B cell (primary cell): ENCODE data around the gene EPB41L4B. TPM values are rescaled to one million over a fixed set of nuclear protein-coding genes. Genes with fewer than 3 reads are reported as not detected.

ENCODE experiments used
- ATAC-seq: fragments of 200-7000 bp; cut with Tn5 transposase; one replicate; pipeline ENCODE4 v1.10.0; 2021; ENCODE audit warnings: low read depth, mild to moderate bottlenecking, moderate number of reproducible peaks, moderate library complexity
- CTCF ChIA-PET: fragments of 350-600 bp; sonication (Branson Sonifier 250); formaldehyde crosslinking; loops from one replicate; lab custom pipeline; 2021; ENCODE audit warnings: antibody characterized with exemption, inconsistent platforms; lab: Charles Lee
- POLR2A ChIA-PET: fragments of 350-600 bp; sonication (Branson Sonifier 250); formaldehyde crosslinking; loops from one replicate; lab custom pipeline; 2021; ENCODE audit warnings: antibody characterized with exemption; lab: Charles Lee
- DNase-seq: peaks from one replicate; pipeline ENCODE4 v3.0.0; 2013
- H2AFZ ChIP-seq: 2 replicates; pipeline ENCODE4 v1.6.1; 2012; ENCODE audit warnings: mild to moderate bottlenecking, low read depth, low read length; ENCODE audit not compliant: insufficient read depth, poor library complexity, severe bottlenecking
- H3K27ac ChIP-seq, 2 donors: 1 replicate in 1 of 2; 2 replicates in 1 of 2; pipeline ENCODE4 v1.5.1; 2012 to 2013; ENCODE audit warnings: low read length in 2 of 2, mild to moderate bottlenecking in 2 of 2, moderate library complexity in 1 of 2
- H3K27me3 ChIP-seq, 4 experiments: fragments of 200-600 bp in 1 of 4; sonication (generic) in 1 of 4; replicated peaks in 1 of 4; 1 replicate in 2 of 4; 2 replicates in 2 of 4; pipeline versions ENCODE4 v1.6.1 to v1.7.0; 2013 to 2016; ENCODE audit warnings: low read length in 3 of 4, mild to moderate bottlenecking in 2 of 4, mixed read lengths in 1 of 4, moderate library complexity in 1 of 4; ENCODE audit not compliant: insufficient read depth in 4 of 4, control insufficient read depth in 3 of 4; ENCODE audit errors: control extremely low read depth in 1 of 4
- H3K36me3 ChIP-seq, 2 experiments: replicated peaks in 1 of 2; 1 replicate in 1 of 2; 2 replicates in 1 of 2; pipeline versions ENCODE4 v1.6.1 to v1.7.1; 2013; ENCODE audit warnings: low read length in 1 of 2; ENCODE audit not compliant: insufficient read depth in 2 of 2, control insufficient read depth in 1 of 2; ENCODE audit errors: control extremely low read depth in 1 of 2, extremely low read depth in 1 of 2
- H3K4me1 ChIP-seq, 2 donors: fragments of 200-600 bp in 1 of 2; sonication (generic) in 1 of 2; 1 replicate in 1 of 2; 2 replicates in 1 of 2; pipeline versions ENCODE4 v1.5.1 to v1.6.1; 2013 to 2017; ENCODE audit warnings: low read length in 2 of 2; ENCODE audit not compliant: control insufficient read depth in 2 of 2, insufficient read depth in 2 of 2
- H3K4me2 ChIP-seq: replicated peaks from 2 replicates; pipeline ENCODE3; 2012; ENCODE audit warnings: mild to moderate bottlenecking, low read depth, low read length; ENCODE audit not compliant: poor library complexity, severe bottlenecking
- H3K4me3 ChIP-seq, 5 experiments: fragments of 200-600 bp in 1 of 5; sonication (generic) in 1 of 5; 1 replicate in 3 of 5; 2 replicates in 2 of 5; pipeline versions ENCODE4 v1.5.1 to v1.7.0; 2011 to 2016; ENCODE audit warnings: low read length in 4 of 5, mild to moderate bottlenecking in 4 of 5, low read depth in 2 of 5, control low read depth in 1 of 5, moderate library complexity in 1 of 5; ENCODE audit not compliant: insufficient read depth in 1 of 5; ENCODE audit errors: control extremely low read depth in 1 of 5, extremely low read depth in 1 of 5
- H3K79me2 ChIP-seq: fragments of 200-600 bp; sonication (generic); one replicate; pipeline ENCODE4 v1.6.0; 2016; ENCODE audit warnings: low read length; ENCODE audit not compliant: control insufficient read depth, insufficient read depth
- H3K9ac ChIP-seq: fragments of 200-600 bp; sonication (generic); 2 replicates; pipeline ENCODE4 v1.6.1; 2017; ENCODE audit warnings: mild to moderate bottlenecking, low read length, moderate library complexity
- H3K9me3 ChIP-seq, 3 donors: one replicate each; pipeline versions ENCODE4 v1.6.1 to v1.7.1; 2013; ENCODE audit warnings: low read length in 2 of 3; ENCODE audit not compliant: control insufficient read depth in 2 of 3, insufficient read depth in 1 of 3; ENCODE audit errors: control extremely low read depth in 1 of 3
- H4K20me1 ChIP-seq: 2 replicates; pipeline ENCODE4 v1.6.0; 2012; ENCODE audit warnings: mild to moderate bottlenecking, low read length; ENCODE audit not compliant: insufficient read depth, control insufficient read depth, poor library complexity, severe bottlenecking
- H3K27ac Mint-ChIP-seq: one replicate; pipeline ENCODE4 v1.8.0; 2021; ENCODE audit warnings: mixed read lengths
- H3K27me3 Mint-ChIP-seq: one replicate; pipeline ENCODE4 v1.8.0; 2021; ENCODE audit warnings: mixed read lengths
- H3K4me1 Mint-ChIP-seq: one replicate; pipeline ENCODE4 v1.8.0; 2021; ENCODE audit warnings: mixed read lengths
- H3K4me3 Mint-ChIP-seq: one replicate; pipeline ENCODE4 v1.8.0; 2021; ENCODE audit warnings: mixed read lengths
- H3K9me3 Mint-ChIP-seq: one replicate; pipeline ENCODE4 v1.8.0; 2022; ENCODE audit warnings: mixed read lengths; ENCODE audit not compliant: insufficient read depth
- CTCF ChIP-seq: fragments of 200-600 bp; IDR thresholded peaks from one replicate; pipeline ENCODE4 v1.8.0; 2022; ENCODE audit warnings: antibody characterized with exemption, mild to moderate bottlenecking
- EZH2 ChIP-seq: IDR thresholded peaks from 2 replicates; pipeline ENCODE4 v1.6.1; 2012; ENCODE audit warnings: borderline replicate concordance, low read depth, mild to moderate bottlenecking, moderate library complexity, low read length; ENCODE audit not compliant: insufficient read depth, poor library complexity, severe bottlenecking
- WGBS: methylation state at CpG from one replicate; pipeline ENCODE4 v1.1.5; 2013; ENCODE audit warnings: missing lambda C conversion rate; ENCODE audit not compliant: insufficient coverage; 5-methylcytosine and 5-hydroxymethylcytosine counted together
- intact Hi-C: fragments of 100-400 bp; cut with micrococcal nuclease; formaldehyde crosslinking; loops from one replicate; pipeline ENCODE4 v1.10.0; 2022
- polyA plus RNA-seq: library from polyadenylated mRNA; depleted of rRNA; stranded (reverse); fragments of >200 nt; gene quantifications from 2 replicates; pipeline ENCODE4 v1.2.3, GENCODE V29; 2012
- total RNA-seq, 2 donors: library from RNA; stranded (reverse); fragments of 120-200 nt in 1 of 2; gene quantifications; 1 replicate in 1 of 2; 2 replicates in 1 of 2; pipeline versions ENCODE4 v1.2.3 to v1.2.4, GENCODE V29; 2013 to 2022

Gene EPB41L4B
- total and polyA plus RNA-seq, 2 donors (not counting 1 experiment from before 2014, with no cell fraction given), result 2.9 TPM; not detected in 1

DNA sequence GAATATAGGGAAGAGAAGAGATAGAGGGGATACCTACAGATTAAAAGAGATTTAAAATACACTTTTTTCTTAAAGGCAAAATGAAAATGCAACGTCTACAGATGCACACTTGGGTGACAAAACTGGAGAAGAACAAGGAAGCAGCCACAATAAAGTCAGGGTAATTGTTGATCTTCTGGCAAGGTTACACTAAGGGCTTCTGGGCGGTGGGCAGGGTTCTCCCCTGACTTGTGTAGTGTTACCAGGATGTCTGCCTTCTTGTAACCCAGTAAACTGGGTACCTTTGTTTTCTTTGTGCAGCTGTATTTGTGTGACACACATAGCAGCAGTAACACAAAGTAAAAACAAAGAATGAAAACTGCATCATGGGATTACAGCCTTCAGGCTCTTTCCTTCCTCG, 37.8 kb downstream of the EPB41L4B start:
- ChIA-PET CTCF (interaction anchor here (0.5 kb wide), 1 partner anchor 158 kb away, joined by 4 read pairs; no protein-coding TSS in a partner anchor), POLR2A (no interaction called here)
- WGBS, result 84% methylated on average over 2 of the region's 3 CpGs
- DNase-seq, result no peak
- Histone ChIP-seq H2AFZ (no peak overlapping the region), H3K4me1 (no peaks in the 10 kb centered on the region), H3K27me3 (no peaks in the 10 kb centered on the region), H3K9me3 (no peaks in the 10 kb centered on the region), H3K9ac (no peak overlapping the region), H3K79me2 (no peaks in the 10 kb centered on the region), H3K4me2 (no peak overlapping the region), H3K4me3 (no peak overlapping the region), H3K27ac (no peak overlapping the region), H4K20me1 (no peaks in the 10 kb centered on the region), H3K36me3 (no peaks in the 10 kb centered on the region)
- intact Hi-C loops, result no loop called here
- ATAC-seq, result no peak
- TF ChIP-seq CTCF, result no peak
- no peak for TF ChIP-seq EZH2
- H3K4me3 Mint-ChIP-seq, result no peak overlapping the region
- peaks cover 7% of the 10 kb centered on the region for H3K27me3 Mint-ChIP-seq
- H3K27ac Mint-ChIP-seq, result no peak overlapping the region
- H3K4me1 Mint-ChIP-seq, result no peaks in the 10 kb centered on the region
- H3K9me3 Mint-ChIP-seq, result no peaks in the 10 kb centered on the region

GRCh38 chr9:109282302-109282701, 38.6 kb downstream of the EPB41L4B start:
- Histone ChIP-seq H3K4me2 (no peak overlapping the region), H3K4me3 (no peak overlapping the region), H4K20me1 (no peaks in the 10 kb centered on the region), H2AFZ (no peak overlapping the region), H3K4me1 (no peaks in the 10 kb centered on the region), H3K9me3 (no peaks in the 10 kb centered on the region), H3K36me3 (no peaks in the 10 kb centered on the region), H3K9ac (no peak overlapping the region), H3K27ac (no peak overlapping the region), H3K79me2 (no peaks in the 10 kb centered on the region), H3K27me3 (no peaks in the 10 kb centered on the region)
- no peak for TF ChIP-seq CTCF
- TF ChIP-seq EZH2, result no peak
- no peaks in the 10 kb centered on the region for H3K9me3 Mint-ChIP-seq
- CTCF ChIA-PET, result interaction anchor here (0.6 kb wide), 1 partner anchor 33 kb away, joined by 3 read pairs; no protein-coding TSS in a partner anchor
- H3K4me1 Mint-ChIP-seq, result no peaks in the 10 kb centered on the region
- peaks cover 7% of the 10 kb centered on the region for H3K27me3 Mint-ChIP-seq
- DNase-seq, result no peak
- WGBS, result 100% methylated on average over 2 of the region's 3 CpGs
- no peak for ATAC-seq
- intact Hi-C loops, result no loop called here
- no peak overlapping the region for H3K4me3 Mint-ChIP-seq
- POLR2A ChIA-PET, result no interaction called here
- H3K27ac Mint-ChIP-seq, result no peak overlapping the region
